Choroid plexus epithelial cell (primary cell): Measurements from ENCODE around the gene NHERF2.

Experiments used
- DNase-seq: peaks from one replicate; pipeline ENCODE4 v3.0.0-alpha.2; 2010; ENCODE audit warnings: low read depth
- H3K4me3 ChIP-seq: 2 replicates; pipeline ENCODE4 v1.5.1; 2011; ENCODE audit warnings: low read depth, mild to moderate bottlenecking, control low read depth, low read length, moderate library complexity
- CTCF ChIP-seq: conservative IDR thresholded peaks from 2 replicates; pipeline ENCODE4 v1.5.1; 2011; ENCODE audit warnings: low read depth, mild to moderate bottlenecking, control low read depth, inconsistent platforms, low read length, moderate library complexity

The NHERF2 gene

GRCh38 chr16:2070576-2071453 is 44.1 kb downstream of the NHERF2 start:
- no peak for DNase-seq
- TF ChIP-seq CTCF: no peak
- no peak overlapping the region for H3K4me3 ChIP-seq

- DNase-seq: no peak
- TF ChIP-seq CTCF: no peak
- H3K4me3 ChIP-seq: no peak overlapping the region
Observed at GRCh38 chr16:2071454-2072202, 44.9 kb downstream of the NHERF2 start.

GRCh38 chr16:2072926-2073325 is 46.2 kb downstream of the NHERF2 start:
- no peak overlapping the region for H3K4me3 ChIP-seq
- no peak for DNase-seq
- no peak for TF ChIP-seq CTCF

GRCh38 chr16:2074071-2074470 is 47.4 kb downstream of the NHERF2 start:
- no peak for TF ChIP-seq CTCF
- DNase-seq: no peak
- H3K4me3 ChIP-seq: no peak overlapping the region

GRCh38 chr16:2075631-2076030 is 48.9 kb downstream of the NHERF2 start:
- no peak for TF ChIP-seq CTCF
- DNase-seq: no peak
- H3K4me3 ChIP-seq: no peak overlapping the region

GRCh38 chr16:2076072-2076865 is 49.6 kb downstream of the NHERF2 start:
- H3K4me3 ChIP-seq: no peak overlapping the region
- DNase-seq: no peak
- no peak for TF ChIP-seq CTCF
